Ovary (tissue), 1 donor: ENCODE data around the gene SF3B4.

Experiments used
- EP300 ChIP-seq: sonication (generic); formaldehyde crosslinking; IDR thresholded peaks from one replicate; pipeline ENCODE4 v1.6.1; 2017; ENCODE audit warnings: antibody characterized with exemption
- POLR2A ChIP-seq: fragments of 450-650 bp; IDR thresholded peaks from one replicate; pipeline ENCODE4 v1.6.1; 2017; ENCODE audit warnings: antibody characterized with exemption, mild to moderate bottlenecking, moderate library complexity

DNA sequence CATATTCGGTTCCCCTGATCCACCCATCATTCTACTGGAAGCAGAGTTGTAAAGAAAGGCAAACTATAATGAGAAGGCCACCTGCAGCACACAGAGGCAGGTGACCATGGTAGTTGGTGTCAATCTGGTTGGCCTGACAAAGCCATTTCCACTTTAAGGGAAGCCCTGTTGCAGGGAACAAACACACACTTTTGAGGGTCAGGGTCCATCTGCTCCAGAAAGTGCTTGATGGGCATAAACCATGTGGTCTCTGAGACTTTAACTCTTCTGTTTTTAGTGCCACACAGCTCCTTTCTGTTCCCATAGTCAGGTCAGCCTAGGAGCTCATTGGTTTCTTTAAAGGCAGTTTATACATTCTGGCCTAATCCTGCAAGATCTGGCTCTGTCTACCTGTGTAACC is 45.7 kb downstream of the SF3B4 start:
- TF ChIP-seq POLR2A: no peak
- TF ChIP-seq EP300: no peak
